RWPE2 (cell line): ENCODE data around the gene MXD3.

Experiments
- ATAC-seq: fragments of 200-7000 bp; cut with Tn5 transposase; 3 replicates; pipeline ENCODE4 v1.9.1; 2021; ENCODE audit warnings: low read depth
- DNase-seq: peaks from one replicate; pipeline ENCODE4 v3.0.0-alpha.2; 2020; ENCODE audit warnings: low spot score
- H3K27ac ChIP-seq: fragments of 450-650 bp; 2 replicates; pipeline ENCODE4 v1.5.1; 2017; ENCODE audit warnings: mild to moderate bottlenecking; ENCODE audit not compliant: poor library complexity, severe bottlenecking
- H3K27me3 ChIP-seq: fragments of 250-450 bp; sonication (Bioruptor Pico); 2 replicates; pipeline ENCODE4 v1.5.1; 2021; ENCODE audit warnings: mild to moderate bottlenecking, moderate library complexity; ENCODE audit not compliant: insufficient read depth, poor library complexity, severe bottlenecking
- H3K36me3 ChIP-seq: fragments of 250-450 bp; sonication (Bioruptor Pico); 2 replicates; pipeline ENCODE4 v1.5.1; 2020; ENCODE audit warnings: low read depth, mild to moderate bottlenecking, moderate library complexity
- H3K4me1 ChIP-seq: fragments of 250-450 bp; sonication (Bioruptor Pico); 2 replicates; pipeline ENCODE4 v1.5.1; 2021; ENCODE audit warnings: mild to moderate bottlenecking, moderate library complexity; ENCODE audit not compliant: insufficient read depth, poor library complexity, severe bottlenecking
- H3K4me3 ChIP-seq: fragments of 250-450 bp; sonication (Bioruptor Pico); 2 replicates; pipeline ENCODE4 v1.5.1; 2021; ENCODE audit warnings: mild to moderate bottlenecking, moderate library complexity; ENCODE audit not compliant: severe bottlenecking
- H3K9me3 ChIP-seq: fragments of 250-450 bp; sonication (Bioruptor Pico); 2 replicates; pipeline ENCODE4 v1.5.1; 2021; ENCODE audit warnings: mild to moderate bottlenecking, moderate library complexity; ENCODE audit not compliant: severe bottlenecking
- CTCF ChIP-seq: fragments of 450-650 bp; IDR thresholded peaks from one replicate; pipeline ENCODE4 v1.5.1; 2017; ENCODE audit warnings: mild to moderate bottlenecking, moderate library complexity; ENCODE audit not compliant: poor library complexity, severe bottlenecking

MXD3 gene

GRCh38 chr5:177294632-177295031 lies 17.1 kb downstream of the MXD3 start:
- peaks cover 82% of the 10 kb centered on the region for H3K36me3 ChIP-seq
- no peak for DNase-seq
- H3K9me3 ChIP-seq: no peaks in the 10 kb centered on the region
- no peaks in the 10 kb centered on the region for H3K4me1 ChIP-seq
- ATAC-seq: no peak
- no peaks in the 10 kb centered on the region for H3K27me3 ChIP-seq
- no peak overlapping the region for H3K4me3 ChIP-seq
- TF ChIP-seq CTCF: no peak
- H3K27ac ChIP-seq: no peak overlapping the region

GRCh38 chr5:177293819-177294581 lies 17.7 kb downstream of the MXD3 start:
- Histone ChIP-seq H3K4me1 (no peaks in the 10 kb centered on the region), H3K9me3 (no peaks in the 10 kb centered on the region), H3K27ac (no peak overlapping the region), H3K27me3 (no peaks in the 10 kb centered on the region), H3K4me3 (no peak overlapping the region), H3K36me3 (peaks cover 89% of the 10 kb centered on the region)
- DNase-seq (no peak), ATAC-seq (no peak)
- TF ChIP-seq CTCF: no peak

- Histone ChIP-seq H3K4me1 (no peaks in the 10 kb centered on the region), H3K4me3 (no peak overlapping the region), H3K27ac (no peak overlapping the region), H3K36me3 (peaks cover 97% of the 10 kb centered on the region), H3K9me3 (no peaks in the 10 kb centered on the region), H3K27me3 (no peaks in the 10 kb centered on the region)
- no peak for DNase-seq
- ATAC-seq: no peak
- TF ChIP-seq CTCF: no peak
These were observed 20.0 kb downstream of the MXD3 start for GRCh38 chr5:177291735-177292134.

- Histone ChIP-seq H3K4me3 (no peak overlapping the region), H3K27ac (no peak overlapping the region), H3K27me3 (no peaks in the 10 kb centered on the region), H3K36me3 (peaks cover 98% of the 10 kb centered on the region), H3K9me3 (no peaks in the 10 kb centered on the region), H3K4me1 (no peaks in the 10 kb centered on the region)
- ATAC-seq: no peak
- DNase-seq: no peak
- no peak for TF ChIP-seq CTCF
These were observed 20.7 kb downstream of the MXD3 start for GRCh38 chr5:177290816-177291596.
